Breast epithelium (tissue), 4 donors: ENCODE measurements around the gene CFAP43. TPM values are rescaled to one million over a fixed set of nuclear protein-coding genes. Genes with fewer than 3 reads are reported as not detected.

Experiments
- DNase-seq, 2 donors: peaks; one replicate each; pipeline ENCODE4 v3.0.0-alpha.2; 2019; ENCODE audit warnings: low spot score in 2 of 2
- H3K27ac ChIP-seq, 2 donors: fragments of 200-600 bp; sonication (generic) in 1 of 2; one replicate each; pipeline ENCODE4 v1.5.1; 2016 to 2019; ENCODE audit warnings: mild to moderate bottlenecking in 1 of 2
- H3K27me3 ChIP-seq, 2 donors: fragments of 200-600 bp; sonication (generic) in 1 of 2; one replicate each; pipeline versions ENCODE4 v1.5.1 to v1.6.0; 2017 to 2019; ENCODE audit warnings: control low read depth in 1 of 2, mild to moderate bottlenecking in 1 of 2
- H3K36me3 ChIP-seq: fragments of 200-600 bp; one replicate; pipeline ENCODE4 v1.5.1; 2019
- H3K4me1 ChIP-seq, 2 donors: fragments of 200-600 bp; sonication (generic); one replicate each; pipeline ENCODE4 v1.5.1; 2016 to 2019; ENCODE audit warnings: control low read depth in 1 of 2
- H3K4me3 ChIP-seq, 3 donors: fragments of 200-600 bp; sonication (generic); 1 replicate in 2 of 3; 2 replicates in 1 of 3; pipeline ENCODE4 v1.5.1; 2016 to 2019; ENCODE audit warnings: mild to moderate bottlenecking in 3 of 3, moderate library complexity in 2 of 3
- H3K9me3 ChIP-seq, 2 donors: fragments of 200-600 bp; sonication (generic) in 1 of 2; one replicate each; pipeline ENCODE4 v1.5.1; 2016 to 2019; ENCODE audit warnings: control low read depth in 1 of 2
- POLR2A ChIP-seq: fragments of 450-650 bp; IDR thresholded peaks from one replicate; pipeline ENCODE4 v1.6.1; 2016; ENCODE audit warnings: antibody characterized with exemption, mild to moderate bottlenecking, moderate library complexity
- POLR2AphosphoS5 ChIP-seq, 3 donors: sonication (generic); formaldehyde crosslinking; IDR thresholded peaks; one replicate each; pipeline ENCODE4 v1.6.1; 2017; ENCODE audit warnings: antibody characterized with exemption in 3 of 3
- intact Hi-C: fragments of 100-400 bp; cut with DNase I; formaldehyde crosslinking; loops from one replicate; pipeline ENCODE4 v1.15.1; 2023; ENCODE audit warnings: low total_unique reads
- total RNA-seq, 3 donors: library from RNA; depleted of rRNA; stranded (reverse); fragments of >200 nt; gene quantifications; one replicate each; pipeline ENCODE4 v1.1.0, GENCODE V29; 2016
- TF ChIP-seq, protein P1 (sequence below), 3 donors: fragments of 450-650 bp; IDR thresholded peaks; one replicate each; pipeline ENCODE4 v1.5.1; 2016 to 2017; ENCODE audit warnings: antibody characterized with exemption in 3 of 3, mild to moderate bottlenecking in 3 of 3, moderate library complexity in 3 of 3

Gene CFAP43
- total RNA-seq, 3 donors from 2014 or later = 0.32 to 8.5 (median 3.9) TPM

DNA sequence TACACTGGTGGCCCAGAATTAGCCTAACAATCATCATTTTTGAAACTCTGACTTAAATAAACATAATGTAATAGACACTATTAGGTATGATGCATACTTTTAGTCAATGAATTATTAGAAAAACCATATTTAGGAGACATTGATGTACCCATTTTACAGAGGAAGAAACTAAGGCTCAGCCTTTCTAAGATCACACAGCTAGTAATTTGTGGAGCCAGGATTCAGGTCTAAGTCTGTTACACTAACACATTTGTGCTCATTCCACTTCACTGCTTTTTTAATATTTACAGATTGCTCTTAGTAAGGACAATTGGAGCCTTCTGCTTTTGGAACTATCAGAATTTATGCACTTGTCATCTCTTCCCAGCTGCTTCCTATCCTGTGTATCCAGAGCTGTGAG is 8.9 kb downstream of the CFAP43 start:
- Histone ChIP-seq H3K27me3 (no peaks in the 10 kb centered on the region), H3K36me3 (no peaks in the 10 kb centered on the region), H3K4me3 (no peak overlapping the region), H3K4me1 (no peaks in the 10 kb centered on the region), H3K9me3 (no peaks in the 10 kb centered on the region), H3K27ac (no peak overlapping the region)
- intact Hi-C loops = no loop called here
- DNase-seq = no peak
- TF ChIP-seq POLR2A = no peak
- TF ChIP-seq, protein P1, sequence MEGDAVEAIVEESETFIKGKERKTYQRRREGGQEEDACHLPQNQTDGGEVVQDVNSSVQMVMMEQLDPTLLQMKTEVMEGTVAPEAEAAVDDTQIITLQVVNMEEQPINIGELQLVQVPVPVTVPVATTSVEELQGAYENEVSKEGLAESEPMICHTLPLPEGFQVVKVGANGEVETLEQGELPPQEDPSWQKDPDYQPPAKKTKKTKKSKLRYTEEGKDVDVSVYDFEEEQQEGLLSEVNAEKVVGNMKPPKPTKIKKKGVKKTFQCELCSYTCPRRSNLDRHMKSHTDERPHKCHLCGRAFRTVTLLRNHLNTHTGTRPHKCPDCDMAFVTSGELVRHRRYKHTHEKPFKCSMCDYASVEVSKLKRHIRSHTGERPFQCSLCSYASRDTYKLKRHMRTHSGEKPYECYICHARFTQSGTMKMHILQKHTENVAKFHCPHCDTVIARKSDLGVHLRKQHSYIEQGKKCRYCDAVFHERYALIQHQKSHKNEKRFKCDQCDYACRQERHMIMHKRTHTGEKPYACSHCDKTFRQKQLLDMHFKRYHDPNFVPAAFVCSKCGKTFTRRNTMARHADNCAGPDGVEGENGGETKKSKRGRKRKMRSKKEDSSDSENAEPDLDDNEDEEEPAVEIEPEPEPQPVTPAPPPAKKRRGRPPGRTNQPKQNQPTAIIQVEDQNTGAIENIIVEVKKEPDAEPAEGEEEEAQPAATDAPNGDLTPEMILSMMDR (IDR thresholded peaks at IDR 0.05) = no peak
- TF ChIP-seq POLR2AphosphoS5 (IDR thresholded peaks at IDR 0.05) = no peak

DNA sequence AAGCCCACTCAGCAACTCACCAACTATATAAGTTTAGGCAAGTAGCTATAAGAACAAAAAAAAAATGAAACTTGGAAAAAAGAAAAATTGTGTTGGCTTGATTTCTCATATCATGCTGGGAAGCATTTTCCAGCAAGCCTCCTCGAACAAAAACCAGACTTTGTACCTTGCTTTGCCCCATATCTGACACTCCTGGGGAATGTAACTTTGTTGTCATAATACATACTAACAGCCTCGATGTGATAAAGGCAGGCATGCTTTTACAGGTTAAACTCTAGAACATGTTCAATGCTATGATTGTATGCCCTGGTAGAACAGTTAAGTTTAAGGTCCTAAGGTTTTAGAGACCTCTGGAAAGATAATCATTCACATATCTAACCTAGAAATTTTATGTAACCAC is 11.6 kb downstream of the CFAP43 start:
- intact Hi-C loops = no loop called here
- no peak for TF ChIP-seq POLR2A
- TF ChIP-seq, protein P1 (IDR thresholded peaks at IDR 0.05) = no peak
- Histone ChIP-seq H3K36me3 (no peaks in the 10 kb centered on the region), H3K4me3 (no peak overlapping the region), H3K27ac (no peak overlapping the region), H3K9me3 (no peaks in the 10 kb centered on the region), H3K27me3 (no peaks in the 10 kb centered on the region), H3K4me1 (no peaks in the 10 kb centered on the region)
- no peak for DNase-seq

- H3K4me1 ChIP-seq = no peaks in the 10 kb centered on the region
- intact Hi-C loops = no loop called here
- H3K27me3 ChIP-seq = no peaks in the 10 kb centered on the region
- no peaks in the 10 kb centered on the region for H3K36me3 ChIP-seq
- H3K9me3 ChIP-seq = no peaks in the 10 kb centered on the region
- TF ChIP-seq, protein P1 (IDR thresholded peaks at IDR 0.05) = no peak
- no peak for DNase-seq
- H3K27ac ChIP-seq = no peak overlapping the region
- H3K4me3 ChIP-seq = no peak overlapping the region
Measured at GRCh38 chr10:104218751-104219150, 13.4 kb downstream of the CFAP43 start.

DNA sequence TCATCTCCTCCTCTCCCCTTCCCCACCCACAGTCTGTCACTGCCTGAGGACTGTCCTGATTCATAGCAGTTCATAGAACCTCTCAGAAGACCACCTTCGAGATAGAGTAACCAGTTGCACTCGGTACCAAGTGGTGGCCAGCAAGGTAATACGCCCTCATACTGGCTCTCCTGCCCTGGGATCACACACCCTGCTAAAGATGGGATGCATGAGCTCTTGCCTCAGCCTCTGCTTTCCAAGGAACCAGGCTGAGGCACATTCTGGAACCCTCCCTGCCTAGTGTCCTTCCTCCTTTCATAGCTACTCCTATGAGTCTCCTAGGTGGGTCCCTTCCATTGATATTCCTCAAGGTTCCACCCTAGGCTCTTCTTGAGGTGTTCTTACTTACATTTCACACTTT is 15.5 kb downstream of the CFAP43 start:
- Histone ChIP-seq H3K27ac (no peak overlapping the region), H3K4me1 (no peaks in the 10 kb centered on the region), H3K27me3 (no peaks in the 10 kb centered on the region), H3K9me3 (no peaks in the 10 kb centered on the region), H3K36me3 (no peaks in the 10 kb centered on the region), H3K4me3 (no peak overlapping the region)
- intact Hi-C loops = no loop called here
- DNase-seq = no peak
- TF ChIP-seq, protein P1 (IDR thresholded peaks at IDR 0.05) = no peak
- no peak for TF ChIP-seq POLR2A
- TF ChIP-seq POLR2AphosphoS5 (IDR thresholded peaks at IDR 0.05) = no peak

GRCh38 chr10:104209575-104210198 is 22.5 kb downstream of the CFAP43 start:
- no peaks in the 10 kb centered on the region for H3K4me1 ChIP-seq
- H3K36me3 ChIP-seq = no peaks in the 10 kb centered on the region
- H3K27ac ChIP-seq = no peak overlapping the region
- no peaks in the 10 kb centered on the region for H3K9me3 ChIP-seq
- intact Hi-C loops = no loop called here
- no peak for DNase-seq
- TF ChIP-seq POLR2A (no peak), POLR2AphosphoS5 (IDR thresholded peaks at IDR 0.05) (no peak)
- TF ChIP-seq, protein P1 (IDR thresholded peaks at IDR 0.05) = peak in 2 of 3 donors; percentile 43 to 54
- H3K4me3 ChIP-seq = no peak overlapping the region
- H3K27me3 ChIP-seq = no peaks in the 10 kb centered on the region
